Central memory CD8-positive, alpha-beta T cell (primary cell): ENCODE measurements around the gene CACNA1B.

Experiments
- ATAC-seq: fragments of 150-1000 bp; cut with Tn5 transposase; replicated peaks from 2 replicates; pipeline ENCODE4 v1.10.0; 2022; ENCODE audit warnings: mild to moderate bottlenecking, moderate FRiP score, moderate number of reproducible peaks; ENCODE audit not compliant: poor library complexity, severe bottlenecking; ENCODE audit errors: extremely low read depth
- DNase-seq, 2 donors: peaks; one replicate each; pipeline ENCODE4 v3.0.0; 2021; ENCODE audit warnings: low spot score in 2 of 2
- H3K27ac Mint-ChIP-seq: one replicate; pipeline ENCODE4 v1.8.0; 2022; ENCODE audit warnings: low read depth, mild to moderate bottlenecking, moderate library complexity, mixed read lengths
- H3K27me3 Mint-ChIP-seq: one replicate; pipeline ENCODE4 v1.8.0; 2022; ENCODE audit warnings: mixed read lengths
- H3K36me3 Mint-ChIP-seq: one replicate; pipeline ENCODE4 v1.8.0; 2022; ENCODE audit warnings: mild to moderate bottlenecking, moderate library complexity, mixed read lengths; ENCODE audit not compliant: insufficient read depth
- H3K4me1 Mint-ChIP-seq: one replicate; pipeline ENCODE4 v1.8.0; 2022; ENCODE audit warnings: mixed read lengths
- H3K4me3 Mint-ChIP-seq: one replicate; pipeline ENCODE4 v1.8.0; 2022; ENCODE audit warnings: mild to moderate bottlenecking, moderate library complexity, mixed read lengths
- H3K9me3 Mint-ChIP-seq: one replicate; pipeline ENCODE4 v1.8.0; 2022; ENCODE audit warnings: mixed read lengths

Gene CACNA1B

DNA sequence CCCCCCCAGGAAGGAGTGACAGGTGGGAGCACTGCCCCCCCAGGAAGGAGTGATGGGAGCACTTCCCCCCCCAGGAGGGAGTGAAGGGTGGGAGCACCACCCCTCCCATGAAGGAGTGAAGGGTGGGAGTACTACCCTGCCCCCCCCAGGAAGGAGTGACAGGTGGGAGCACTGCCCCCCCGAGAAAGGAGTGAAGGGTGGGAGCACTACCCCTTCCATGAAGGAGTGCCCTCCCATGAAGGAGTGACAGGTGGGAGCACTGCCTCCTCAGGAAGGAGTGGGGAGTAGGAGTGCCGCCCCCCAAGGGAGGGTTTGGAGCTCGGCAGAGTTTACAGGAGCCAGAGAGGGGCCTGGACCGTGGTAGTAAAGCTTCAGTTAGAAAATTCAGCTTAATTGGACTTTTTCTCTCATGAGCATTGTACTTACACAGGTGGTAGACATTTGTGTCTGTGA, 100.7 kb downstream of the CACNA1B start:
- DNase-seq (peak in 1 of 2 donors; percentile 4), ATAC-seq (no peak)
- Mint-ChIP-seq H3K9me3 (no peaks in the 10 kb centered on the region), H3K4me1 (no peaks in the 10 kb centered on the region), H3K27me3 (peaks cover 32% of the 10 kb centered on the region), H3K27ac (no peak overlapping the region), H3K4me3 (no peak overlapping the region), H3K36me3 (peaks cover 2% of the 10 kb centered on the region)

DNA sequence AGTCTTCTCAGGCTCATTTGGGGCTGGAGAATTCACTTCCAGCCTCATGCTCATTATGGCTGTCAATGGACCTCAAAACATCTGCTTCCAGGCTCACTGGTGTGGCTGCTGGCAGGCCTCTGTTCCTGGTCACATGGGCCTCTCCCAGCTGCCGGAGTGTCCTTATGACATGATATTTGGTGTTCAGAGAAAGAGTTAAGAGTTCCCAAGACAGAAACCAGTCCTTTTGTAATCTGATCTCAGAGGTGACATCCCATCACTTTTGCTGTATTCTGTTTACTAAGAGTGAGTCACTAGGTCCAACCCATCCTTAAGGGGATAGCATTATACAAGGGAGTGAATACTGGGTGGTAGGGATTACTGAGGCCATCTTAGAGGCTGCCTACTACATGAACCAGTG, 104.6 kb downstream of the CACNA1B start:
- H3K4me3 Mint-ChIP-seq, result no peak overlapping the region
- H3K27me3 Mint-ChIP-seq, result peaks cover 54% of the 10 kb centered on the region
- H3K27ac Mint-ChIP-seq, result no peak overlapping the region
- peaks cover 2% of the 10 kb centered on the region for H3K36me3 Mint-ChIP-seq
- no peaks in the 10 kb centered on the region for H3K9me3 Mint-ChIP-seq
- no peak for DNase-seq
- ATAC-seq, result no peak
- no peaks in the 10 kb centered on the region for H3K4me1 Mint-ChIP-seq

DNA sequence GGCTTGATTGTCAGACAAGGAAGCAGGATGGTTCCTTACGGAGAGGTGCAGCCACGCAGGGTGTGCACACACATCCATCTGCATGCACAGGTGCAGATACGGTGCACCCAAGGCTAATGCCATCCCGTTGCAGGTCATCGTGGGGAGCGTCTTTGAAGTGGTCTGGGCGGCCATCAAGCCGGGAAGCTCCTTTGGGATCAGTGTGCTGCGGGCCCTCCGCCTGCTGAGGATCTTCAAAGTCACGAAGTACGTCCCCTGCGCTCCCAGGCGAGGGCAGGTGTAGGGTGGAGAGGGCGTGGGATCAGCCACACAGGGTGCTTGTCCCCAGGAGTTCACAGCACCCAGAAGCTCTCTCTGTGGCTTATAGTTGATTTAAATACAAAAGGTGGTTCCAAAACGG, 106.4 kb downstream of the CACNA1B start:
- no peak overlapping the region for H3K27ac Mint-ChIP-seq
- H3K4me3 Mint-ChIP-seq, result no peak overlapping the region
- H3K36me3 Mint-ChIP-seq, result peaks cover 2% of the 10 kb centered on the region
- ATAC-seq (no peak), DNase-seq (no peak)
- H3K27me3 Mint-ChIP-seq, result peaks cover 72% of the 10 kb centered on the region
- H3K4me1 Mint-ChIP-seq, result no peaks in the 10 kb centered on the region
- no peaks in the 10 kb centered on the region for H3K9me3 Mint-ChIP-seq

DNA sequence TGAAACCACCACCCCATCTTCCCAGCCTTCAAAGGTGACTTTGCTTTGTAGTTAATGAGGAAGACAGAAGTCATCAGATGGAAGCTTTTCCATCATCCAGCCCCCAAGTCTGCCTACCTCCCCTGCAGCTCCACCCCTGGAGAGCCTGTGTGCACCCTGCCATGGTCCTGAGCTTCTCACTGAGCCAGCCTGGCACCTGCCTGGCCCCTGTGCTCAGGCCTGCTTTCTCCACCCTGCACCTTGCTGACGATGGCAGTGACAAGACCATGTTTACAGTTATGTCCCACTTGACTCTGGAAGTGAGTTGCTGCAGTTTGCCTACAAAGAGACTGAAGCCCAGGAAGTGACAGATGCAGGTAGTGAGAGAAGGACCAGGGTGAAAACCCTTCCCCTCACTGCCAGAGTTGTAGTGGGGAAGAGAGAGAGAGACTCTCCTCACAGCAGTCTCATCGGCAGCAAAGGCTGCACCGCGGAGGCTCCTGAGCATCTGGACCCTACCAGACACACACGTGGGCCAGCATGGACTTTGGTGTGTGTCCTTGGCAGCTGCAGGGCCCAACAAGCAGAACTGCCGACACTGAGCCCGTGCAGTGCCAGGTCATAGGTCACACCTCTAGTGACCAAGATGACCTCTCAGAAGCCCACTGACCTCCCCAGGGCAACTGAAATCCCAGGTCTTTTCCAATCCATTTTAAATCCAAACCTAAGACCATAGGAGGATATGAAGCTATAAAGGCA, 107.1 kb downstream of the CACNA1B start:
- H3K4me3 Mint-ChIP-seq, result no peak overlapping the region
- no peaks in the 10 kb centered on the region for H3K9me3 Mint-ChIP-seq
- peaks cover 79% of the 10 kb centered on the region for H3K27me3 Mint-ChIP-seq
- no peaks in the 10 kb centered on the region for H3K4me1 Mint-ChIP-seq
- DNase-seq, result no peak
- H3K27ac Mint-ChIP-seq, result no peak overlapping the region
- H3K36me3 Mint-ChIP-seq, result peaks cover 2% of the 10 kb centered on the region
- no peak for ATAC-seq

DNA sequence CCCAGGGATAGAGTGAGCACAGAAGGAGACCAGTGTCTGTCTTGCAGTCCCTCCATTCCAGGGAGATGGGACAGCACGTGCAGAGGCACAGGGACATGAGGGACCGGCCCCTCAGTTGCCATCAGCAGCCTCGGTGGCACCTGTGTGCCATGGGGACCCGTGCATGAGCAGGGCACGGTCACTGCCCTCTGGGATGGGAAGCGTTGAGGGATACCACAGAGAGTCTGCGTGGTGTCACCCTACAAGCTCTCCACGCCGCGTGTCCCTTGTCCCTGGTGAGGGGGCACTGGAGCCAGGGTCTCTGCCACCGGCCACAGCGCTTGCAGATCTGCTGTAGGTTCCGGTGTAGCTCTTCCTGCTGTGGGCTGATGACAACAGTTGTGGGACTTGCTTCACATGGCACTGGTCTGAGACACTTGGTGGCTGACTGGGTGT, 108.1 kb downstream of the CACNA1B start:
- Mint-ChIP-seq H3K36me3 (peaks cover 2% of the 10 kb centered on the region), H3K27me3 (peaks cover 89% of the 10 kb centered on the region), H3K4me3 (no peak overlapping the region)

DNA sequence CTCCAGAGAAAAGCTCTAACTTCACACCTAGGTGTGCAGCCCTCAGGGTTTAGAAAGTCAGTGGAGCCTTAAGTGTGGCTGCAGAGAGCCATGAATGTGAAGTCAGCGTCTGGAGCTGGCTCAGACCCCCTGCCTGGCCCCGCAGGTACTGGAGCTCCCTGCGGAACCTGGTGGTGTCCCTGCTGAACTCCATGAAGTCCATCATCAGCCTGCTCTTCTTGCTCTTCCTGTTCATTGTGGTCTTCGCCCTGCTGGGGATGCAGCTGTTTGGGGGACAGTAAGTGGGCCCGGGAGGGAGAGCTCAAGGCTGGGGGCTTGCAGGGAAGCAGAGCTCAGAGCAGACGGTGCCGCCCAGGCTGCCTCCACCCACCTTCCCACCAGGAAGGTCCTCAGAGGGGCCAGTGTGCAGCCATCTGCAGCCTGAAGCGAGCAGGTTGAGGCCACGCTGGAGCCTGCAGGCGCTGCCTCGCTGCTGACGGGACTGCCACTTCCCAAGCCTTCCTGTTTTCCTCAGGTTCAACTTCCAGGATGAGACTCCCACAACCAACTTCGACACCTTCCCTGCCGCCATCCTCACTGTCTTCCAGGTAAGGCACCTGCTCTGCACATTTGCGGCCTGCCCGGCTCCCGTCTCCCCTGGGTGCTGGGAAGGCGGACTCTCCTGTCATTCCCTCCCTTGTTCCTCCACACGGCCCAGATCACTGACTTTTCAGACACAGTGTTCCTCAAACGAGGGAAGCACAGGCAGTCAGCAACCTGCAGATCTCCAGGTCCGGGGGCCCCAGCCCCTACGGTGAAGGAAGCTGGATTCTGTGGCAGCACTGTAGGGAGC, 108.9 kb downstream of the CACNA1B start:
- no peaks in the 10 kb centered on the region for H3K9me3 Mint-ChIP-seq
- H3K36me3 Mint-ChIP-seq, result no peaks in the 10 kb centered on the region
- H3K27ac Mint-ChIP-seq, result no peak overlapping the region
- no peak overlapping the region for H3K4me3 Mint-ChIP-seq
- peaks cover 92% of the 10 kb centered on the region for H3K27me3 Mint-ChIP-seq
- no peaks in the 10 kb centered on the region for H3K4me1 Mint-ChIP-seq
- no peak for DNase-seq
- ATAC-seq, result no peak

More for the DNA sequence above, 108.1 kb downstream of the CACNA1B start:
- DNase-seq (no peak), ATAC-seq (no peak)
- Mint-ChIP-seq H3K27ac (no peak overlapping the region), H3K4me1 (no peaks in the 10 kb centered on the region), H3K9me3 (no peaks in the 10 kb centered on the region)

DNA sequence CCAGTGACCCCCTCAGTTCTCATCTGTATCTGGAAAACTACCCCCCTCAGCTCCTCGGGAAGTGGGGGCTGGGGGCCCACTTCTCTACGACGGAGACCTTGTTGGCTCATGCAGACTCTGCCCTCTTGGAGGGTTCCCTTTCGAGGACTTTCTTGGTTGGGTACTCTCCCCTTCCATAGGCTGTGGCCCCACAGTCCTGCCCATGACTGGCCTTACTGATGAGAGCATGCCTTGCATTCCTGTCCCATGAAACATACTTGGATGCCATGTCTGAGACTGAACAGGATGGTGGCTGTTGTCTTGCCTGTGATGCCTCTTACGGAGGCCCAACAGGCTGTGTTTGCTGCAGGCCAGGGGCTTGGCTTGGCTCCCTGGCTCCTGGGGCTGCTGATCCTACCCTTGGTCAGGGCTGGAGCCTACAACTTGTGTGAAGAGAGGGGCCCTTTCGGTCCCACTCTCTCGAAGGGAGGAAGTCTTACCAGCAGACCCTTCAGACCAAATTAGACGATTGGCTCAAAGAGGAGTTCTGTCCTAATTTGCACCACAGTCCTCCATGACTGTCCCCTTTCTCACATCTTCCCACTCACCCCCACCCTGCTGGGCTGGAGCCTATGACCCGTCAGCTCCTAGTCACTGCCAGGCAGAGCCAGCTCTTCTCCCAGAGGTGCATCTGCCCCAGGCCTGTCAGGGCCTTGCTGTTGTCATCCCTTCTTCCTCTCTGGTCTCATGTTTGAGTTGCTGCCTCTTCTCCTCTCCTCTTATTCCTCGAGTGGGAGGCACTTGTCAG, 109.9 kb downstream of the CACNA1B start:
- H3K27me3 Mint-ChIP-seq, result peaks cover 92% of the 10 kb centered on the region
- DNase-seq (no peak), ATAC-seq (no peak)
- no peaks in the 10 kb centered on the region for H3K36me3 Mint-ChIP-seq
- no peak overlapping the region for H3K27ac Mint-ChIP-seq
- no peaks in the 10 kb centered on the region for H3K4me1 Mint-ChIP-seq
- H3K4me3 Mint-ChIP-seq, result no peak overlapping the region
- no peaks in the 10 kb centered on the region for H3K9me3 Mint-ChIP-seq

DNA sequence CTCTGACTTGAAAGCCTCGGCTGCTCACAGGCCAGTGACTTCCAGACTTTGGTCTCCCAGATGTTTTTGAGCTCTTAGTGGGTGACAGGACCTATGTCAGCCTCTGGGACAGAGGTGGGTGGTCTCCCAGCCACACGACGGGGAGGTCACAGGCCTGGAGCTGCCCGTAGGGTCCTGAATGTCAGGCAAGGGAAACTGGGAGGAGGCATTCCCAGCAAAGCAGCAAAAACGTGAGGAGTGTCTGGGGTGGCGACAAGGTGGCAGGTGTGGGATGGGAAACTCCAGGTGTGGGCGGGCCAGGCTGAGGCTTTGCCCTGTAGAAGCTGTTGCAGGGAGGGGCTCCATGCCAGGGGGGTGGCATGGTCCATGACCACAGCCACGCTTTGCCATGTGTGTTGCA, 110.5 kb downstream of the CACNA1B start:
- peaks cover 92% of the 10 kb centered on the region for H3K27me3 Mint-ChIP-seq
- H3K9me3 Mint-ChIP-seq, result no peaks in the 10 kb centered on the region
- H3K4me3 Mint-ChIP-seq, result no peak overlapping the region
- no peak overlapping the region for H3K27ac Mint-ChIP-seq
- no peak for ATAC-seq
- H3K4me1 Mint-ChIP-seq, result no peaks in the 10 kb centered on the region
- DNase-seq, result peak in 1 of 2 donors; percentile 2
- H3K36me3 Mint-ChIP-seq, result no peaks in the 10 kb centered on the region

DNA sequence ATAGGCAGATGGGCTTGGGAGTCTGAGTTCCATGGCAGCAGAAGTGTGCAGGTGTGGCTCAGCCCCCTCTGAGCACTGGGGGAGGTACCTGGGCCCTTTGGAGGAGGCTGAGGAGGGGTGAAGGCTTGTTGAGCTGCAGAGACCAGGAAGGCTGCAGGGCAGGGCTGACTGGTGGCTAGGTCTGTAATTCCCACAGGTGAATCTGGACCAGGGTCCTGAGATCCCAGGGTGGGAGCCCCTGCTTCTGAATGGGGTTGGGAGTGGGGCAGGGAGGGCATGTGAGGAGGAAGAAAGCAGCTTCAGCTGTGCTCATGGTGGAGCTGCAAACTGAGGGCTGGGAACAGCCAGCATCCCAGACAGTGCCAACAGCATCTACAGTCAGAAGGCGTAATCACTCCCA, 111.1 kb downstream of the CACNA1B start:
- Mint-ChIP-seq H3K4me1 (no peaks in the 10 kb centered on the region), H3K27me3 (peaks cover 93% of the 10 kb centered on the region), H3K9me3 (no peaks in the 10 kb centered on the region), H3K36me3 (no peaks in the 10 kb centered on the region), H3K4me3 (no peak overlapping the region), H3K27ac (no peak overlapping the region)
- ATAC-seq, result no peak
- no peak for DNase-seq

DNA sequence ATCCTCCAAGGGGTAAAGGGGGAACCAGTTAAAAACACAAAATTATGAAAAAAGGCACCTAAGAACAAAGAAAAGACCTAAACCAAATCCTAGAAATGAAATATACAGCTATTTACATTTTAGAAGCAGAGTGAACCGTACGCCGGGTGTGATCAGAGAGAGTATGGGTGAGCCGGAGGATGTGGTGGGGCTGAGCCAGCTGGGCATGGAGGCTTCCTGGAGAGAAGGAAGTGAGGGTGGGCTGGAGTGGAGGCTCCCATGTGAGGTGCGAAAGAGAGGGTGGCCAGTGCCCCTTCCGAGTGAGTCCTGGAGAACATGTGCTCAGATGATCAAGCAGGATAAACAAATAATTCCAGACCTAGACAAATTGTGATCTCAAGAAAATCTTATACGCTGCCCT, 111.6 kb downstream of the CACNA1B start:
- peaks cover 98% of the 10 kb centered on the region for H3K27me3 Mint-ChIP-seq
- H3K27ac Mint-ChIP-seq, result no peak overlapping the region
- H3K9me3 Mint-ChIP-seq, result no peaks in the 10 kb centered on the region
- ATAC-seq (no peak), DNase-seq (no peak)
- H3K4me1 Mint-ChIP-seq, result no peaks in the 10 kb centered on the region
- H3K4me3 Mint-ChIP-seq, result no peak overlapping the region
- no peaks in the 10 kb centered on the region for H3K36me3 Mint-ChIP-seq

DNA sequence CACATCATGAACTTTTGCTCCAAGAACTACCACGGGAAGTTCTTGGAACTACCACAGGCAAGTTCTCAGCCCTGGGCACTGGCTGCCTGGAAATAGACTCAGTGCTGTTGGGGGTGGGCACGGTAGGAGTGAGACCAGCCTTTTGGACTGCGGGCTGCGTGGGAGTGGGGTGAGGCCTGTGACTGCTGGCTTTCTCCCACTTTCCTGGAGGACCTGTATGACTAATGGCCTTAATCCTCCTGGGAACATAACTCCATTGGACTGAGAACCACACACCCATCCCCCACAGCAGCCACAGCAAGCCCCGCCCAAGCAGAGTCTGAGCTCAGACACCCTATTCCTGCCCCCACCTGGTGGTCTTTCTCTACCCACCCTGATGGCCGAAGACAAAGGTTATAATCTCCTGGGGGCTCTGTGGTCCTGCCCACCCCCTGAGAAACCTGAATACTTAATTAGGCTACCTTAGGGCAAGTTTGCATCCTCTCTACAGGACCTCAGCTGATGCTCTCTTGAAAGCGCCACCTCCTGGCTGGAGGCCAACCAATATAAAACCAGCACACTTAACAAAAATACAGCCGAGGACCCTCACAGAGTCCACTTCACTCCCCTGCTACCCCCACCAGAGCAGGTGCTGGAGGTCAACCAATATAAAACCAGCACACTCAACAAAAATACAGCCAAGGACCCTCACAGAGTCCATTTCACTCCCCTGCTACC, 112.6 kb downstream of the CACNA1B start:
- ATAC-seq (no peak), DNase-seq (peak in 1 of 2 donors; percentile 1)
- Mint-ChIP-seq H3K27me3 (peaks cover 98% of the 10 kb centered on the region), H3K9me3 (no peaks in the 10 kb centered on the region), H3K36me3 (no peaks in the 10 kb centered on the region), H3K4me1 (no peaks in the 10 kb centered on the region), H3K27ac (no peak overlapping the region), H3K4me3 (no peak overlapping the region)
